GM12875 (cell line): Measurements from ENCODE around the gene HOXD9.

ENCODE experiments used
- H3K4me3 ChIP-seq: one replicate; pipeline ENCODE4 v1.5.1; 2011; ENCODE audit warnings: low read depth, low read length, control low read depth
- CTCF ChIP-seq: IDR thresholded peaks from 2 replicates; pipeline ENCODE4 v1.5.1; 2011; ENCODE audit warnings: low read depth, mild to moderate bottlenecking, control low read depth, inconsistent platforms, low read length, moderate library complexity, borderline replicate concordance; ENCODE audit not compliant: insufficient read depth

HOXD9 gene

GRCh38 chr2:176120364-176121189 is 1.9 kb upstream of the HOXD9 start:
- no peak for TF ChIP-seq CTCF
- no peak overlapping the region for H3K4me3 ChIP-seq

GRCh38 chr2:176121190-176122051 is 1.1 kb upstream of the HOXD9 start:
- H3K4me3 ChIP-seq: no peak overlapping the region
- no peak for TF ChIP-seq CTCF

- H3K4me3 ChIP-seq: no peak overlapping the region
- no peak for TF ChIP-seq CTCF
These were observed 352 bp upstream of the HOXD9 start for GRCh38 chr2:176122052-176122682.

- H3K4me3 ChIP-seq: no peak overlapping the region
These were observed 1.0 kb downstream of the HOXD9 start for GRCh38 chr2:176123411-176124109.

GRCh38 chr2:176124110-176124946 is 1.8 kb downstream of the HOXD9 start:
- no peak overlapping the region for H3K4me3 ChIP-seq
- no peak for TF ChIP-seq CTCF

More at GRCh38 chr2:176123411-176124109, 1.0 kb downstream of the HOXD9 start:
- no peak for TF ChIP-seq CTCF
